GM18907 (cell line): ENCODE data around the gene CNTF.

Experiments used
- ATAC-seq: cut with Tn5 transposase; IDR thresholded peaks from one replicate; pipeline ENCODE4 v1.9.1; 2021; ENCODE audit warnings: mild to moderate bottlenecking, moderate library complexity; ENCODE audit not compliant: unreplicated experiment

Gene CNTF

GRCh38 chr11:58641803-58642581 is 19.5 kb downstream of the CNTF start:
- ATAC-seq = no peak

GRCh38 chr11:58645854-58646253 is 23.4 kb downstream of the CNTF start:
- ATAC-seq = no peak

- peak; percentile 94 for ATAC-seq
Measured at GRCh38 chr11:58647141-58647699, 24.8 kb downstream of the CNTF start.

GRCh38 chr11:58647866-58648265 is 25.4 kb downstream of the CNTF start:
- peak; percentile 4 for ATAC-seq

DNA sequence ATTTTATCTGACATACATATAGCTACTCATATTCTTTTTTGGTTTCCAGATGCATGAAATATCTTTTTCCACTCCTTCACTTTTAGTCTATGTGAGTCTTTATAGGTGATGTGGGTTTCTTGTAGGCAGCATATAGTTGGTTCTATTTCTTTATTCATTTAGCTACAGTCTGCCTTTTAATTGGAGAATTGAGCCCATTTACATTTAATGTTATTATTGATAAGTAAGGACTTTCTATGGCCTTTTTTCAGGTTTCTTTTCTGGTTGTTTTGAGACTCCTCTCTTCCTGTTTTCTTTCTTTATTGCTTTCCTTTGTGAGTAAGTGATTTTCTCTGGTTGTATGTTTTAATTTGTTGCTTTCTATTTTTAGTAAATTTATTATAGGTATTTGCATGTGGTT is 27.2 kb downstream of the CNTF start:
- ATAC-seq = no peak

DNA sequence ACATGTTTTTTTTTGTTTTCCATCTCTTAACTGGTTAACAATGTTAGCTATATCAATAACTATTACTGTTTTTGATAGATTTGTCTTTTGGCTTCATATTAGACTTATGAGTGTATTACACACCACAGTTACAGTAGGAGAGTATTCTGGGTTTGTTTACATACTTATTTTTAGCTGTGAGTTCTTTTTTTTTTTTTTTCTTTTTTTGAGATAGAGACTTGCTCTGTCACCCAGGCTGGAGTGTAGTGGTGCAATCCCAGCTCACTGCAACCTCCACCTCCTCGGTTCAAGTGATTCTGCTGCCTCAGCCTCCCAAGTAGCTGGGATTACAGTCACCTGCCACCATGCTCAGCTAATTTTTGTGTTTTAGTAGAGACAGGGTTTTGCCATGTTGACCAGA is 28.0 kb downstream of the CNTF start:
- ATAC-seq = no peak

- ATAC-seq = no peak
Measured at GRCh38 chr11:58652726-58653280, 30.3 kb downstream of the CNTF start.

- peak; percentile 95 for ATAC-seq
Measured at GRCh38 chr11:58654079-58654907, 31.8 kb downstream of the CNTF start.

DNA sequence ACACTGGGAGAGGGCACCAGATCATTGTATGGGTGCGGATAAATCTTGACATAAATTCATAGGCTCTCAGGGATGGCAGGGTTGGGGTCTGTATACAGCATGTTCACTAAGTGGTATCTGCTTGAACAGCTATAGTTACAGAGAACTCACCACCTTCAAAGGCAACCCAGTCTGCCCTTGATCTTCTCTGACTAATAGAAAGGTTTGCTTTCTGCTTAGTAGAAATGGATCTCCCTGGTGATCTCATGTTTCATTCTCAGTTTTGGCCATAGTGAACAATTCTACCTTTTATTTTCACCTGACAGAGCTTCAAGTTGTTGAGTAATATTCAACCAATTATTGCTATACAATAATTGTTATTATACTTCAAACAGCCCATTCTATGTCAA is 32.4 kb downstream of the CNTF start:
- ATAC-seq = peak; percentile 54

GRCh38 chr11:58656348-58656747 is 33.9 kb downstream of the CNTF start:
- ATAC-seq = no peak

- no peak for ATAC-seq
Measured at GRCh38 chr11:58658623-58659022, 36.2 kb downstream of the CNTF start.

GRCh38 chr11:58659404-58659803 is 36.9 kb downstream of the CNTF start:
- no peak for ATAC-seq

DNA sequence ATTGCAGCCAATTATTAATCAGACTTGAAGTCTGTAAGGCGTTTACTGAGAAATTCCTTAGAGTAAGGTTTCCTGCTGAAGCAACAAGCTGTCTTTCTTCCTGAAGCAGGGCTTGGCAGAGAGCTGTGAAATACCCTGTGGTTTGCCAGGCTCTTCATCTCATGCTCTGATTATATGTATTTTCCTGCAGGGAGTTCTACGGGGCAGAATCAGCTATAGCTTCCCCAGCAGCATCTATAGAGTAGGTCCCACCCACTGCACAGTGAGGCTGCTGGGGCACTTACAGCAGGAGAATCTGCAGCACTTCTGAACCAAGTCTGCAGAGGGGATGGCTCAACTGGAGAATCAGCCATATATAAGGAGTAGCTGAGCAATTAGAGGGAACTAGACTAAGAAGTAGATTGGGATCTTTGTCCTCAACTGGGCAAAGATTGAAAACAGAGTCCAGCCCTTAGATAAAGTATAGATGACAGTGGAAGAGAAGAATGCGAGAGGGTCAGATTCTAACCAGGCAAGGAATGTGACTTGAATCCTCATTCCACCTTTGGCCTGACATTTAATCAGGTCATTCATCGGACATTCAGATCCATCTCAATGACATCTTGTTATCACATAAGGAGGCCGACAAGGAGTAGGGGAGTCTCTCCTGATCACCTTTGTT is 37.6 kb downstream of the CNTF start:
- ATAC-seq = no peak

- no peak for ATAC-seq
Measured at GRCh38 chr11:58671983-58672633, 49.6 kb downstream of the CNTF start.

- ATAC-seq = no peak
Measured at GRCh38 chr11:58674609-58675008, 52.1 kb downstream of the CNTF start.
